Heart right ventricle (tissue), 16 donors: Measurements from ENCODE around the gene LSM3. TPM values are rescaled to one million over a fixed set of nuclear protein-coding genes. Genes with fewer than 3 reads are reported as not detected.

Source experiments
- ATAC-seq, 8 donors: fragments of 200-7000 bp; cut with Tn5 transposase; one replicate each; pipeline ENCODE4 v1.9.1; 2020; ENCODE audit warnings: mild to moderate bottlenecking in 8 of 8, moderate library complexity in 8 of 8, moderate number of reproducible peaks in 1 of 8
- DNase-seq, 2 donors: peaks; one replicate each; pipeline ENCODE4 v3.0.0-alpha.2; 2020
- H3K27ac ChIP-seq, 10 donors: fragments of 200-600 bp; sonication (generic) in 2 of 10; one replicate each; pipeline versions ENCODE4 v1.5.0 to v1.8.0; 2020 to 2022; ENCODE audit warnings: mild to moderate bottlenecking in 3 of 10
- H3K27me3 ChIP-seq, 7 donors: fragments of 200-600 bp; one replicate each; pipeline ENCODE4 v1.8.0; 2021 to 2022; ENCODE audit warnings: mild to moderate bottlenecking in 2 of 7
- H3K36me3 ChIP-seq, 9 donors: fragments of 200-600 bp; sonication (generic) in 1 of 9; one replicate each; pipeline versions ENCODE4 v1.5.0 to v1.8.0; 2020 to 2022; ENCODE audit warnings: mild to moderate bottlenecking in 2 of 9
- H3K4me1 ChIP-seq, 9 donors: fragments of 200-600 bp; sonication (generic) in 1 of 9; one replicate each; pipeline versions ENCODE4 v1.5.0 to v1.8.0; 2020 to 2022; ENCODE audit warnings: mild to moderate bottlenecking in 4 of 9
- H3K4me3 ChIP-seq, 10 donors: fragments of 200-600 bp; sonication (generic) in 2 of 10; one replicate each; pipeline versions ENCODE4 v1.5.0 to v1.8.0; 2020 to 2022; ENCODE audit warnings: mild to moderate bottlenecking in 7 of 10, moderate library complexity in 2 of 10
- H3K9me3 ChIP-seq, 11 donors: fragments of 200-600 bp in 10 of 11; sonication (generic) in 2 of 11; one replicate each; pipeline versions ENCODE4 v1.5.0 to v1.8.0; 2013 to 2022; ENCODE audit warnings: mild to moderate bottlenecking in 2 of 11, control low read depth in 1 of 11, moderate library complexity in 1 of 11
- WGBS, 2 donors: extraction: QIAGEN DNeasy Blood & Tissue Kit; methylation state at CpG; one replicate each; pipeline ENCODE4 v1.1.7; 2013; ENCODE audit warnings: inconsistent platforms in 1 of 2; 5-methylcytosine and 5-hydroxymethylcytosine counted together
- intact Hi-C, 10 donors: fragments of 100-400 bp; cut with DNase I; formaldehyde crosslinking; loops; one replicate each; pipeline versions ENCODE4 v1.11.1 to v1.14.2; 2022
- polyA plus RNA-seq, 2 donors: library from polyadenylated mRNA; stranded (reverse); fragments of 200-250 nt; gene quantifications; one replicate each; pipeline ENCODE4 v1.2.3, GENCODE V29; 2013
- total RNA-seq, 10 donors: library from RNA; stranded (reverse); fragmentation: NEBNext Ultra II Directional in 3 of 10; extraction: Animal tissue kit (Norgen Biotek cat#: 25700) in 3 of 10; gene quantifications; one replicate each; pipeline versions ENCODE4 v1.2.1 to v1.2.4, GENCODE V29; 2021 to 2023
- TF ChIP-seq, protein P1 (sequence below), 9 donors: fragments of 200-600 bp; sonication (generic) in 2 of 9; IDR thresholded peaks; one replicate each; pipeline versions ENCODE4 v1.5.0 to v1.8.0; 2021 to 2022; ENCODE audit warnings: antibody characterized with exemption in 9 of 9, mild to moderate bottlenecking in 5 of 9, moderate library complexity in 1 of 9
- donor health status: Arrhythmogenic right ventricular cardiomyopathy.
- donor health status: ischemic (EF 13 %, LVEDD 7.1; RV severe dilation, severe dysfunction).
- donor health status: healthy with polysubstance abuse.
- donor health status: DM: no; HTN: yes; CAD: no.
- donor health status: DM: no; HTN: no; CAD: no.
- donor health status: ischemic (EF 25% LVEDD 6.9; RV normal size, moderate dysfunction).
- donor health status: ischemic (EF 25% LVEDD 5.7; RV mildly dilated, moderate dysfunction).
- donor health status: healthy.
- donor health status: DM: yes; HTN: yes; CAD: no.
- donor health status: Ischemic cardiomyopathy.
- donor health status: ischemic (EF 35%, LVEDD 5.7; RV mildly dilated, moderate dysfunction).
- donor health status: nonischemic (EF 11% LVEDD 7.7; RV severe dilation, severe dysfunction).
- donor health status: DM: yes; HTN: yes; CAD: no.
- donor health status: PGD.
- donor health status: ischemic (EF 29% LVEDD 5.4; RV normal size, mild dysfunction).
- donor health status: nonischemic (EF 23%, LVEDD 6.1; RV moderate dilation, normal function).

The LSM3 gene
- total and polyA plus RNA-seq, 12 donors, result 5.6 to 18.0 (median 15.2) TPM

GRCh38 chr3:14222457-14222856 lies 43.8 kb downstream of the LSM3 start:
- peaks cover 0 to 17% (median 3%) of the 10 kb centered on the region in 7 donors for H3K27me3 ChIP-seq
- WGBS, 2 donors, result 44 to 54% methylated on average over 1 of the region's 1 CpG
- H3K4me1 ChIP-seq, result peaks cover 0 to 16% (median 0%) of the 10 kb centered on the region in 9 donors
- H3K36me3 ChIP-seq, result no peaks in the 10 kb centered on the region
- H3K9me3 ChIP-seq, result peaks cover 0 to 33% (median 15%) of the 10 kb centered on the region in 11 donors
- ATAC-seq, result no peak
- TF ChIP-seq, protein P1, sequence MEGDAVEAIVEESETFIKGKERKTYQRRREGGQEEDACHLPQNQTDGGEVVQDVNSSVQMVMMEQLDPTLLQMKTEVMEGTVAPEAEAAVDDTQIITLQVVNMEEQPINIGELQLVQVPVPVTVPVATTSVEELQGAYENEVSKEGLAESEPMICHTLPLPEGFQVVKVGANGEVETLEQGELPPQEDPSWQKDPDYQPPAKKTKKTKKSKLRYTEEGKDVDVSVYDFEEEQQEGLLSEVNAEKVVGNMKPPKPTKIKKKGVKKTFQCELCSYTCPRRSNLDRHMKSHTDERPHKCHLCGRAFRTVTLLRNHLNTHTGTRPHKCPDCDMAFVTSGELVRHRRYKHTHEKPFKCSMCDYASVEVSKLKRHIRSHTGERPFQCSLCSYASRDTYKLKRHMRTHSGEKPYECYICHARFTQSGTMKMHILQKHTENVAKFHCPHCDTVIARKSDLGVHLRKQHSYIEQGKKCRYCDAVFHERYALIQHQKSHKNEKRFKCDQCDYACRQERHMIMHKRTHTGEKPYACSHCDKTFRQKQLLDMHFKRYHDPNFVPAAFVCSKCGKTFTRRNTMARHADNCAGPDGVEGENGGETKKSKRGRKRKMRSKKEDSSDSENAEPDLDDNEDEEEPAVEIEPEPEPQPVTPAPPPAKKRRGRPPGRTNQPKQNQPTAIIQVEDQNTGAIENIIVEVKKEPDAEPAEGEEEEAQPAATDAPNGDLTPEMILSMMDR (IDR thresholded peaks at IDR 0.05), result no peak
- intact Hi-C loops, result no loop called here
- no peak overlapping the region for H3K27ac ChIP-seq
- DNase-seq, result no peak
- no peak overlapping the region for H3K4me3 ChIP-seq

- H3K27ac ChIP-seq, result no peak overlapping the region
- TF ChIP-seq, protein P1 (IDR thresholded peaks at IDR 0.05), result no peak
- H3K27me3 ChIP-seq, result peaks cover 0 to 17% (median 4%) of the 10 kb centered on the region in 7 donors
- H3K4me1 ChIP-seq, result peaks cover 0 to 16% (median 0%) of the 10 kb centered on the region in 9 donors
- H3K4me3 ChIP-seq, result no peak overlapping the region
- WGBS, 2 donors, result 65 to 73% methylated on average over 3 of the region's 3 CpGs
- peaks cover 0 to 33% (median 15%) of the 10 kb centered on the region in 11 donors for H3K9me3 ChIP-seq
- no peaks in the 10 kb centered on the region for H3K36me3 ChIP-seq
- DNase-seq (no peak), ATAC-seq (peak in 1 of 8 donors; percentile 25)
- intact Hi-C loops, result no loop called here
These were observed 44.4 kb downstream of the LSM3 start for GRCh38 chr3:14222900-14223594.

GRCh38 chr3:14223595-14223994 lies 45.0 kb downstream of the LSM3 start:
- intact Hi-C loops, result no loop called here

GRCh38 chr3:14224895-14225294 lies 46.3 kb downstream of the LSM3 start:
- intact Hi-C loops, result no loop called here
- 73 to 75% methylated on average over 6 of the region's 6 CpGs for WGBS, 2 donors
- Histone ChIP-seq H3K4me1 (peaks cover 0 to 16% (median 0%) of the 10 kb centered on the region in 9 donors), H3K9me3 (peaks cover 0 to 27% (median 15%) of the 10 kb centered on the region in 11 donors), H3K4me3 (no peak overlapping the region), H3K36me3 (no peaks in the 10 kb centered on the region), H3K27ac (no peak overlapping the region), H3K27me3 (peaks cover 0 to 17% (median 4%) of the 10 kb centered on the region in 7 donors)
- TF ChIP-seq, protein P1 (IDR thresholded peaks at IDR 0.05), result no peak
- DNase-seq (no peak), ATAC-seq (peak in 1 of 8 donors; percentile 39)

More at GRCh38 chr3:14223595-14223994, 45.0 kb downstream of the LSM3 start:
- peaks cover 0 to 17% (median 4%) of the 10 kb centered on the region in 7 donors for H3K27me3 ChIP-seq
- H3K27ac ChIP-seq, result no peak overlapping the region
- no peaks in the 10 kb centered on the region for H3K36me3 ChIP-seq
- peaks cover 0 to 33% (median 15%) of the 10 kb centered on the region in 11 donors for H3K9me3 ChIP-seq
- WGBS, 2 donors, result 78 to 85% methylated on average over 1 of the region's 1 CpG
- TF ChIP-seq, protein P1 (IDR thresholded peaks at IDR 0.05), result no peak
- no peak overlapping the region for H3K4me3 ChIP-seq
- peaks cover 0 to 16% (median 0%) of the 10 kb centered on the region in 9 donors for H3K4me1 ChIP-seq
- DNase-seq (no peak), ATAC-seq (peak in 1 of 8 donors; percentile 20)
